CMK (cell line): Measurements from ENCODE around the gene PSME3.
"Not testable (repeated sequence)": the region's sequence is repeated elsewhere in the genome, so short reads cannot be mapped to it uniquely, and the experiment has no call there.

Experiments used
- DNase-seq: peaks from one replicate; pipeline ENCODE4 v3.0.0-alpha.2; 2010; ENCODE audit warnings: low read depth

PSME3 gene

GRCh38 chr17:42851371-42852240, 18.4 kb downstream of the PSME3 start:
- DNase-seq = not testable (repeated sequence)

- DNase-seq = no peak
Observed at GRCh38 chr17:42852351-42852750, 19.2 kb downstream of the PSME3 start.

- DNase-seq = no peak
Observed at GRCh38 chr17:42853004-42853403, 19.8 kb downstream of the PSME3 start.

GRCh38 chr17:42853597-42853967, 20.4 kb downstream of the PSME3 start:
- DNase-seq = no peak

- DNase-seq = no peak
Observed at GRCh38 chr17:42853968-42854790, 21.0 kb downstream of the PSME3 start.

GRCh38 chr17:42855048-42855596, 21.9 kb downstream of the PSME3 start:
- DNase-seq = no peak

GRCh38 chr17:42856093-42856492, 22.9 kb downstream of the PSME3 start:
- not testable (repeated sequence) for DNase-seq

- not testable (repeated sequence) for DNase-seq
Observed at GRCh38 chr17:42856516-42856915, 23.3 kb downstream of the PSME3 start.

- no peak for DNase-seq
Observed at GRCh38 chr17:42857389-42857788, 24.2 kb downstream of the PSME3 start.

- DNase-seq = no peak
Observed at GRCh38 chr17:42865638-42866094, 32.5 kb downstream of the PSME3 start.

- DNase-seq = no peak
Observed at GRCh38 chr17:42866216-42866615, 33.0 kb downstream of the PSME3 start.

- DNase-seq = no peak
Observed at GRCh38 chr17:42866631-42867575, 33.7 kb downstream of the PSME3 start.

GRCh38 chr17:42867694-42868261, 34.6 kb downstream of the PSME3 start:
- DNase-seq = not testable (repeated sequence)

GRCh38 chr17:42868338-42868737, 35.1 kb downstream of the PSME3 start:
- no peak for DNase-seq

- DNase-seq = no peak
Observed at GRCh38 chr17:42871647-42872046, 38.5 kb downstream of the PSME3 start.

- no peak for DNase-seq
Observed at GRCh38 chr17:42872251-42872965, 39.2 kb downstream of the PSME3 start.

GRCh38 chr17:42873315-42873714, 40.1 kb downstream of the PSME3 start:
- DNase-seq = no peak

GRCh38 chr17:42873932-42874695, 40.9 kb downstream of the PSME3 start:
- not testable (repeated sequence) for DNase-seq

GRCh38 chr17:42877037-42877436, 43.8 kb downstream of the PSME3 start:
- no peak for DNase-seq
